Measurements from ENCODE around the gene ST6GALNAC6.
A peak's percentile ranks its signal among the peaks of the same experiment; 100 is the strongest.

Gene ST6GALNAC6

GRCh38 chr9:127941062-127941960, 41.9 kb upstream of the ST6GALNAC6 start:
- no peak for TF ChIP-seq MAX (IDR thresholded peaks at IDR 0.05; ENCODE audit: low read depth, low read length)
- TF ChIP-seq POLR2A (IDR thresholded peaks at IDR 0.05; ENCODE audit: extremely low read depth, insufficient read length): no peak
- no peak for DNase-seq (ENCODE audit: low read depth)
- no peak overlapping the region for H3K4me3 ChIP-seq (ENCODE audit: low read depth, low read length)

- TF ChIP-seq CTCF (IDR thresholded peaks at IDR 0.05; ENCODE audit: low read depth, low read length) (no peak), MAX (IDR thresholded peaks at IDR 0.05; ENCODE audit: low read depth, low read length) (no peak), MYC (IDR thresholded peaks at IDR 0.05; ENCODE audit: low read depth, low read length) (no peak), POLR2A (IDR thresholded peaks at IDR 0.05; ENCODE audit: extremely low read depth, insufficient read length) (no peak)
- H3K4me3 ChIP-seq (ENCODE audit: low read depth, low read length): no peak overlapping the region
- DNase-seq (ENCODE audit: low read depth): no peak
Measured at GRCh38 chr9:127940593-127940992, 41.2 kb upstream of the ST6GALNAC6 start.

GRCh38 chr9:127938298-127938690, 38.9 kb upstream of the ST6GALNAC6 start:
- H3K4me3 ChIP-seq (ENCODE audit: low read depth, low read length): no peak overlapping the region
- DNase-seq (ENCODE audit: low read depth): no peak
- no peak for TF ChIP-seq MAX (IDR thresholded peaks at IDR 0.05; ENCODE audit: low read depth, low read length)
- TF ChIP-seq POLR2A (IDR thresholded peaks at IDR 0.05; ENCODE audit: extremely low read depth, insufficient read length): no peak
- TF ChIP-seq CTCF (IDR thresholded peaks at IDR 0.05; ENCODE audit: low read depth, low read length): no peak
- TF ChIP-seq MYC (IDR thresholded peaks at IDR 0.05; ENCODE audit: low read depth, low read length): no peak

- TF ChIP-seq MAX (IDR thresholded peaks at IDR 0.05; ENCODE audit: low read depth, low read length): peak; percentile 67
- TF ChIP-seq CTCF (IDR thresholded peaks at IDR 0.05; ENCODE audit: low read depth, low read length): no peak
- TF ChIP-seq MYC (IDR thresholded peaks at IDR 0.05; ENCODE audit: low read depth, low read length): peak; percentile 73
- peak; percentile 75 for TF ChIP-seq POLR2A (IDR thresholded peaks at IDR 0.05; ENCODE audit: extremely low read depth, insufficient read length)
- peak; percentile 90 for DNase-seq (ENCODE audit: low read depth)
- H3K4me3 ChIP-seq (ENCODE audit: low read depth, low read length): peak within 1 kb of the TSS; percentile 88
Measured at GRCh38 chr9:127937388-127938297, 38.2 kb upstream of the ST6GALNAC6 start, which contains the start of gene DPM2. Gene DPM2 (minus strand): TSS chr9:127937854. CDS start chr9:127937820, 34 bp downstream.

GRCh38 chr9:127937056-127937387, 37.6 kb upstream of the ST6GALNAC6 start:
- TF ChIP-seq POLR2A (IDR thresholded peaks at IDR 0.05; ENCODE audit: extremely low read depth, insufficient read length) (no peak), MAX (IDR thresholded peaks at IDR 0.05; ENCODE audit: low read depth, low read length) (no peak), MYC (IDR thresholded peaks at IDR 0.05; ENCODE audit: low read depth, low read length) (no peak), CTCF (IDR thresholded peaks at IDR 0.05; ENCODE audit: low read depth, low read length) (no peak)
- no peak for DNase-seq (ENCODE audit: low read depth)
- peak overlapping the region; percentile 88 for H3K4me3 ChIP-seq (ENCODE audit: low read depth, low read length)
